Measurements from ENCODE around the gene LRRTM3.

GRCh38 chr10:66929375-66929774 lies 3.5 kb downstream of the LRRTM3 start:
- TF ChIP-seq, protein P1, sequence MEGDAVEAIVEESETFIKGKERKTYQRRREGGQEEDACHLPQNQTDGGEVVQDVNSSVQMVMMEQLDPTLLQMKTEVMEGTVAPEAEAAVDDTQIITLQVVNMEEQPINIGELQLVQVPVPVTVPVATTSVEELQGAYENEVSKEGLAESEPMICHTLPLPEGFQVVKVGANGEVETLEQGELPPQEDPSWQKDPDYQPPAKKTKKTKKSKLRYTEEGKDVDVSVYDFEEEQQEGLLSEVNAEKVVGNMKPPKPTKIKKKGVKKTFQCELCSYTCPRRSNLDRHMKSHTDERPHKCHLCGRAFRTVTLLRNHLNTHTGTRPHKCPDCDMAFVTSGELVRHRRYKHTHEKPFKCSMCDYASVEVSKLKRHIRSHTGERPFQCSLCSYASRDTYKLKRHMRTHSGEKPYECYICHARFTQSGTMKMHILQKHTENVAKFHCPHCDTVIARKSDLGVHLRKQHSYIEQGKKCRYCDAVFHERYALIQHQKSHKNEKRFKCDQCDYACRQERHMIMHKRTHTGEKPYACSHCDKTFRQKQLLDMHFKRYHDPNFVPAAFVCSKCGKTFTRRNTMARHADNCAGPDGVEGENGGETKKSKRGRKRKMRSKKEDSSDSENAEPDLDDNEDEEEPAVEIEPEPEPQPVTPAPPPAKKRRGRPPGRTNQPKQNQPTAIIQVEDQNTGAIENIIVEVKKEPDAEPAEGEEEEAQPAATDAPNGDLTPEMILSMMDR (IDR thresholded peaks at IDR 0.05): no peak
- TF ChIP-seq ZFX (IDR thresholded peaks at IDR 0.05; ENCODE audit: borderline replicate concordance): no peak

All from 22Rv1 (cell line).